ENCODE results near the gene ATXN7.

The ATXN7 gene

DNA sequence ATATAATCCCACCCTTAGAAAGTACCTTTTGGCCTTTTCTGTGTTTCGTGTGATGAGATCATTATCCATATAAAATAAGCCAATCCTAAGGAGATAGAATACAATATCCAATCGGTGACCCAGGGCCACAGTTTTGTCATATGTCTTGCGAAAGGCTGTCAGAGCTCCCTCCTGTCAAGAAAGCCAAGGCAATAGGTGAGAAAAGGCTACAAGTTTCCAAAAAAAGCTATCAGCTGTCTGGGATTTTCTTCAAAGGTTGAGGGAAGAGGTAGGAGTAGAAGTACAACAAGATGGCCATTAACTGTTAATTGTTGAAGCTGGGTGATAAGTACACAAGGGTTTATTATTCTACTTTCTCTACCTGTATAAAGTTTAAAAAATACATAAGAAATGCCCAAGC lies 155.6 kb downstream of the ATXN7 start:
- no peak for DNase-seq (ENCODE audit: low read depth, low spot score)

DNA sequence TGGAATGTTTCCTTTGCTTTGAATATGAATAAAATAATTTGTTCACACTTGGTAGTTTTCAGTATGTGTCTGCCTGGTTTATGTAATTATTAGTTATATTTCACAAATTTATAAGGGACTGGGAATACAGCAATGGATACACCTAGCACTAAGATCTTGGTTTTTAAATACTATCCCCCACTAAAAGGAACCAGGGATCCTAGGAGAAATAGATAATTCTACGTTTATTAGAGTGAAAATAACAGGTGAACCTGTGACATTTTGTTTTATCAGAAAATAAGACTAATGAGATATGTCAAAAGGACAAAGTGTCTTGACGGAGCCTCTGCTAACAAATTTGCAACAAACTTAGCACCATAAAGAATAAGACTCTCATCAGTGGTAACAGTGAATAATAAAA lies 156.2 kb downstream of the ATXN7 start:
- DNase-seq (ENCODE audit: low read depth, low spot score), result no peak

- no peak for DNase-seq (ENCODE audit: low read depth, low spot score)
Measured at GRCh38 chr3:64021922-64022321, 158.3 kb downstream of the ATXN7 start.

GRCh38 chr3:64022451-64023186 lies 159.0 kb downstream of the ATXN7 start:
- DNase-seq (ENCODE audit: low read depth, low spot score), result no peak

DNA sequence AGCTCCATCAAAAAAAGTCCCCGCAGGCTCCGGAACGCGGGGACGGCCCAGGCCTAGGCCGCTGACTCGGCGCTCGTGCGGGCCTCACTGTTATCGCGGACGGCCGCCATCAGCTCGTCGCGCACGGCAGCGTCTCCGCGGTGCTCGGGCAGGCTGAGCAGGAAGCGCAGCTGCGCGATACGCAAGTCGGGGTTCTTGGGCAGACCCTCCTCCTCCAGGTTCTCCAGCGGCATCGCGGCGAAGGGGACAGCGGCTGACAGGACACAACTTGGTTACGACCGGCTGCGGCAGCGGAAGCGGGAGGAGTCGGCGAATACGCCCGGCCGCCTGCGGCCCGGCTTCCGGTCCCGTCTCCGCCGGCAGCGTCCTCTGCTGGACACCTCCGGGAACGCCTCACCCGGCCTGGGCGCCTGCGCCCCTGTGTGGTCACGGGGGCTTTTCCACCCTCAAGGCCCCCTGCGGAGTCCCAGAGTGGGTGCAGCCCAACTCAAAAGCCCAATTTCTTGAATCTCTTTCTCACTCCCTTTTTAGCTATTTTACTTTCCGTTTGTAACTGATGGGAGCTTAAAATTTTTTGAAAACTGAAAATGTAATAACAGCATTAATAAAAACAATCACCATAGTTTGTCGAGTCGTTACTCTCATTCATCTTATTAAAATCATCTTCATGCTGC lies 159.7 kb downstream of the ATXN7 start, which contains the start of gene PSMD6:
PSMD6 (minus strand) TSS at position 308 of the 674 bp plus-strand sequence; CDS start at position 233, 75 bp downstream.
- peak; percentile 53 for DNase-seq (ENCODE audit: low read depth, low spot score)

DNA sequence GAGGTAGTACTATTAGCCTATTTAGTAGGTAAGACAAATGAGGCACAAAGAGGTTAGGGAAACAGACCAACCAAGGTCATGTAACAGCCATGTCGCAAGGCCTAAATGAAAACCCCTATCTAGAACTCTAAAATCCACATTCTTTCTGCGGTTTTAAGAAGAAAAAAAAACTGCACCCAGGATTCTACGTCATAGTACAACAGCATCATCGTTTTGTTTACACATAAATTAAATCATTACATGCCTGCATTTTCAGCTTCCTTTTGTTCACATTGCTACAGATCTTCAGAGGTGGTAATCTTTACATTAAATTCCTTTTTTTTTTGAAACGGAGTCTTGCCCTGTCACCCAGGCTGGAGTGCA lies 160.2 kb downstream of the ATXN7 start:
- no peak for DNase-seq (ENCODE audit: low read depth, low spot score)

GRCh38 chr3:64026346-64026745 lies 162.7 kb downstream of the ATXN7 start:
- no peak for DNase-seq (ENCODE audit: low read depth, low spot score)

- no peak for DNase-seq (ENCODE audit: low read depth, low spot score)
Measured at GRCh38 chr3:64027658-64028057, 164.0 kb downstream of the ATXN7 start.

DNA sequence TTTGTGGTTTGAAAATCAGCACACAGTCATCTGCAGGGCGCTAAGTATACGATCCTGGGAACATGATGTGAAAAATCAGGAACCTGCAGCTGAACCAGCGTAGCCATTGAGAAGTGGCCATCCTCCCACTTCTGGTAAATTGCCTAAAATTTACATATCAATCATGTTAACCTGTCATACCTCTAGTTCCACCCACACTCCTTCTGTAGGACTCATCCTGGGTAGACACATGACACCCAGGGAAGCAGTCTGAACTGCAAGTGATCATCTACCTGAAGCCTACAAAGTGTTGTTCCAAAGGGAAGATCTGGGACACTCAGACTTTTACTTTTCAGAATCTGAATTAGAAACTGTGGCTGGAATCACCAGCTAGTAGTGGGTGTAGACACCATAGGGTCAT lies 165.1 kb downstream of the ATXN7 start:
- no peak for DNase-seq (ENCODE audit: low read depth, low spot score)

DNA sequence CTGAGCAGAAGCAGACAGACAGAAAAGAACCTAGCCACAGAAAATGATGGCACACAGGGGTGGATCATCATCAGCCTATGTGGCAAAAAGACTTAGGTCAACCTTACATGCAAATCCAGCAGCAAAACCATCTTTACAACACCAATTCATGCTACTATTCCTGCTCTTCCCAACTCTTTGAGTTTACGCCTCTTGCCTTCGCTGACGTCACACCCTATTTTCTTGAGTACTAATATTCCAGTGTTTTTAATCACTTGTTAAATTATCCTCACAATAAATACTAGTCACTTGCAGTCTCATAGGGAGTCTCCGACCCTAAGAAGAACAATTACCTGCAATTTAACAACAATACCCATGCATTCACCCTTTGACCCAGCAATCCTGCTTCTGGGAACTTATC lies 165.6 kb downstream of the ATXN7 start:
- no peak for DNase-seq (ENCODE audit: low read depth, low spot score)

- DNase-seq (ENCODE audit: low read depth, low spot score), result peak; percentile 33
Measured at GRCh38 chr3:64030741-64031140, 167.1 kb downstream of the ATXN7 start.

GRCh38 chr3:64031540-64032508 lies 168.2 kb downstream of the ATXN7 start:
- DNase-seq (ENCODE audit: low read depth, low spot score), result no peak

GRCh38 chr3:64033069-64033468 lies 169.4 kb downstream of the ATXN7 start:
- DNase-seq (ENCODE audit: low read depth, low spot score), result no peak

DNA sequence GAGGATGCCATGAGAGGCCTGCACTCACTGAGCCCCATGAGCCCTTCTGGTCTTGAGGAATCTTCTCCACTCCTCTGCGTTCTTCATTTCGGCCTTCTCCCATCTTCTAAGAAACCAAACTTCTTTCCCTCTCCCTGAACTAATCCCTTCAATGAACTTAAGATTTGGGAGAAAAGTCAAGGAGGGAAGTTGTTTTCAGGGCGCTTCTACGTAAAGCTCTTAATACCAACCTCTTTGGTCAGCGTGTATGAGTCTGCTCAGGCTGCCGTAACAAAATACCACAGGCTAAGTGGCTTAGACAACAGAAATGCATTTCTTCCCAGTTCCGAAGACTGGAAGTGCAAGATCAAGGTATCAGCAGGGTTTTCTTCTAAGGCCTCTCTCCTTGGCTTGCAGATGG lies 173.4 kb downstream of the ATXN7 start:
- DNase-seq (ENCODE audit: low read depth, low spot score), result no peak

GRCh38 chr3:64038253-64038767 lies 174.6 kb downstream of the ATXN7 start:
- no peak for DNase-seq (ENCODE audit: low read depth, low spot score)

GRCh38 chr3:64039332-64039731 lies 175.7 kb downstream of the ATXN7 start:
- no peak for DNase-seq (ENCODE audit: low read depth, low spot score)

GRCh38 chr3:64039981-64040733 lies 176.5 kb downstream of the ATXN7 start:
- no peak for DNase-seq (ENCODE audit: low read depth, low spot score)

DNA sequence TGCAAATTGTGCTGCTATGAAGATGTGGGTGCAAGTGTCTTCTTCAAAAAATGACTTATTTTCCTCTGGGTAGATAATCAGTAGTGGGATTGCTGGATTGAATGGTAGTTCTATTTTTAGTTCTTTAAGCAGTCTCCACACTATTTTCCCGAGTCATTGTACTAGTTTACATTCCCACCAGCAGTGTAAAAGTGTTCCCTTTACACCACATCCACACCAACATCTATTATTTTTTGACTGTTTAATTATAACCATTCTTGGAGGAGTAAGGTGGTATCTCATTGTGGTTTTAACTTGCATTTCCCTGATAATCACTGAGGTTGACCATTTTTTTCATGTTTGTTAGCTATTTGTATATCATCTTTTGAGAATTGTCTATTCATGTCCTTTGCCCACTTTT lies 179.3 kb downstream of the ATXN7 start:
- no peak for DNase-seq (ENCODE audit: low read depth, low spot score)

- DNase-seq (ENCODE audit: low read depth, low spot score), result no peak
Measured at GRCh38 chr3:64046592-64046991, 182.9 kb downstream of the ATXN7 start.

- DNase-seq (ENCODE audit: low read depth, low spot score), result no peak
Measured at GRCh38 chr3:64046996-64047594, 183.4 kb downstream of the ATXN7 start.

GRCh38 chr3:64047787-64048186 lies 184.1 kb downstream of the ATXN7 start:
- no peak for DNase-seq (ENCODE audit: low read depth, low spot score)
